ENCODE data around the gene SH3GL3.

SH3GL3 gene

DNA sequence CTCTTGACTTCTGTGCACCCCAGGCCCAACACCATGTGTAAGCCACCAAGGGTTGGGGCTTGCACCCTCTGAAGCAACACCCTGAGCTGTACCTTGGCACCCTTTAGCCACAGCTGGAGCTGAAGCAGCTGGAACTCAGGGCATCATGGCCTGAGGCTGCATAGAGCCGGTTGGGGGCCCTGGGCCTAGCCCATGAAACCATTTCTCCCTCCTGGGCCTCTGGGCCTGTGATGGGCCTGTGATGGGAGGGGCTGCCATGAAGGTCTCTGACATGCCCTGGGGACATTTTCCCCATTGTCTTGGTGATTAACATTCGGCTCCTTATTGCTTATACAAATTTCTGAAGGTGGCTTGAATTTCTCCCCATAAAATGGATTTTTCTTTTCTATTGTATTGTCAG is 184.4 kb downstream of the SH3GL3 start:
- TF ChIP-seq ZFX (IDR thresholded peaks at IDR 0.05; ENCODE audit: borderline replicate concordance), result no peak
- TF ChIP-seq, protein P1, sequence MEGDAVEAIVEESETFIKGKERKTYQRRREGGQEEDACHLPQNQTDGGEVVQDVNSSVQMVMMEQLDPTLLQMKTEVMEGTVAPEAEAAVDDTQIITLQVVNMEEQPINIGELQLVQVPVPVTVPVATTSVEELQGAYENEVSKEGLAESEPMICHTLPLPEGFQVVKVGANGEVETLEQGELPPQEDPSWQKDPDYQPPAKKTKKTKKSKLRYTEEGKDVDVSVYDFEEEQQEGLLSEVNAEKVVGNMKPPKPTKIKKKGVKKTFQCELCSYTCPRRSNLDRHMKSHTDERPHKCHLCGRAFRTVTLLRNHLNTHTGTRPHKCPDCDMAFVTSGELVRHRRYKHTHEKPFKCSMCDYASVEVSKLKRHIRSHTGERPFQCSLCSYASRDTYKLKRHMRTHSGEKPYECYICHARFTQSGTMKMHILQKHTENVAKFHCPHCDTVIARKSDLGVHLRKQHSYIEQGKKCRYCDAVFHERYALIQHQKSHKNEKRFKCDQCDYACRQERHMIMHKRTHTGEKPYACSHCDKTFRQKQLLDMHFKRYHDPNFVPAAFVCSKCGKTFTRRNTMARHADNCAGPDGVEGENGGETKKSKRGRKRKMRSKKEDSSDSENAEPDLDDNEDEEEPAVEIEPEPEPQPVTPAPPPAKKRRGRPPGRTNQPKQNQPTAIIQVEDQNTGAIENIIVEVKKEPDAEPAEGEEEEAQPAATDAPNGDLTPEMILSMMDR (IDR thresholded peaks at IDR 0.05), result no peak
- no peak overlapping the region for H3K27ac ChIP-seq

DNA sequence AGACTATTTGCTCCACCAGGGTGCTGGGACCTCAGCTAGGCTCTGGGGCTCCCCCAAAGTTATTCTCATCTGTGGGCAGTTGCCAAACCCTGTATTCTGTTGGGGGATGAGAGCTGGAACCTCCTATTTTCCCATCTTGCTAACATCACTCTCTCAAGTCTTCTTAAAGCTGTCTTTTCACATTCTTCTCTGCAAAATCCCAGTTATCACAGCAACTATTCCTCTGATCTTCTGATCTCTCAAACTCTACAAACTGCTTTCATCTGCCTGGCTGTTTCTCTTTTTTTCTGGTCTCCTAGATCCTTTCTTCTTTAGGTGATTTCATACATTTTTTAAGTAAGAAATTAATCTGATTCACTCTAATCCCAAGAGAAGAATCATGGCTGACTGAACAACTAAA is 196.1 kb downstream of the SH3GL3 start:
- TF ChIP-seq ZFX (IDR thresholded peaks at IDR 0.05; ENCODE audit: borderline replicate concordance), result no peak
- TF ChIP-seq, protein P1 (IDR thresholded peaks at IDR 0.05), result no peak
- no peak overlapping the region for H3K27ac ChIP-seq

DNA sequence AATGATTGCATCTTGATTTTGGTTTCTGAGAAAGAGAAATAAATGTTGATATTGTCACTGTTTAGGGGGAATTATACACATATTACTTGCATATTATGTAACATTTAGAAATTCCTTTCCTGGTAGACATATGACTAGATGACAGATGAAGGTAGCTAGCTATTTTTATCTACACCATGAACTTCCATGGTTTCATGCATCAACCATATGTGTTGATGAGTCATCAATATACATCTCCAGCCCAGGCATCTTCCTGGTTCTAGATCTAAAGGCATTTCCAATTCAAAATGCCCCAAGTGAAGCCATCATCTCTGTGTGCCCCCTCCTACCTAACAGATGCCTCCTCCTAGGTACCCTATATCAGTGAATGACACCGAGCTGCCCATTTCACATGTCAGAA is 197.3 kb downstream of the SH3GL3 start:
- TF ChIP-seq, protein P1 (IDR thresholded peaks at IDR 0.05), result no peak
- no peak for TF ChIP-seq ZFX (IDR thresholded peaks at IDR 0.05; ENCODE audit: borderline replicate concordance)

DNA sequence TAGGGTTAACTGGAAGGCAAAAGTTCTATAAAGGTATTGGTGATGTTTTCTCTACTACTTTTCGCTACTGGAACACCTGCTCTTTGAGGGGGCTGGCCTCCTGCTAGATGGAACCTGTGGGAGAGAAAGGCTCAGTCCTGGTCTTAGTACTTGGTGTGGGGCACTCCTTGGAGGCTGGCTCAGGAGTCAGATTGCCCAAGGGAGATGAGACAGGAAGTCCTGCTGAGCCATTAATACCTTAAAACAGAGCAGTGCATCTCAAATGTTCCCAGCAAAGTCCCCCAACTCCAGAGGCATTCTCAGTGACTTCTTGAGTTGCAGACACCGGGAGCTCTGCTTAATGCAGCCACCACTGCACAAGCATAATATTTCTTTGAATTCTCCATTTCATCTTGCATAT is 203.7 kb downstream of the SH3GL3 start:
- no peak overlapping the region for H3K27ac ChIP-seq
- TF ChIP-seq, protein P1 (IDR thresholded peaks at IDR 0.05), result no peak
- no peak for TF ChIP-seq ZFX (IDR thresholded peaks at IDR 0.05; ENCODE audit: borderline replicate concordance)

More for the DNA sequence above, 197.3 kb downstream of the SH3GL3 start:
- H3K27ac ChIP-seq, result no peak overlapping the region

DNA sequence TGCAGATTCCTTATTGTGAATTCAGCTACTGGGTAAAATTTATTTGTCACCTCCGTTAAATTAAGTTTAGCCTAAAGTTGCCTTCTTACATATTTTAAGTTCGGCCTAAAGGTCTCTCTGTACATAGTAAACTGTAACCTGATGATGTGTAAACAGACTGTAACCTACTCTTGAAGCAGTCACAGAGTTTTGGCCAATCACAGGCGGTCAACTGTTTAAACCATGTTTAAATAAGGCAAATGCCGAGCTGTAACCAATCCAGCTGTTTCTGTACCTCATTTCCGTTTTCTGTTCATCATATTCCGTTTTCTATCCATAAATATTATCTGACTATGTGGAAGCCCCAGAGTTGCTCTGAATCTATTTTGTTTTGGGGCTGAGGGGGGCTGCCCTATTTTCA is 204.4 kb downstream of the SH3GL3 start:
- TF ChIP-seq ZFX (IDR thresholded peaks at IDR 0.05; ENCODE audit: borderline replicate concordance), result no peak
- TF ChIP-seq, protein P1 (IDR thresholded peaks at IDR 0.05), result no peak
- no peak overlapping the region for H3K27ac ChIP-seq

DNA sequence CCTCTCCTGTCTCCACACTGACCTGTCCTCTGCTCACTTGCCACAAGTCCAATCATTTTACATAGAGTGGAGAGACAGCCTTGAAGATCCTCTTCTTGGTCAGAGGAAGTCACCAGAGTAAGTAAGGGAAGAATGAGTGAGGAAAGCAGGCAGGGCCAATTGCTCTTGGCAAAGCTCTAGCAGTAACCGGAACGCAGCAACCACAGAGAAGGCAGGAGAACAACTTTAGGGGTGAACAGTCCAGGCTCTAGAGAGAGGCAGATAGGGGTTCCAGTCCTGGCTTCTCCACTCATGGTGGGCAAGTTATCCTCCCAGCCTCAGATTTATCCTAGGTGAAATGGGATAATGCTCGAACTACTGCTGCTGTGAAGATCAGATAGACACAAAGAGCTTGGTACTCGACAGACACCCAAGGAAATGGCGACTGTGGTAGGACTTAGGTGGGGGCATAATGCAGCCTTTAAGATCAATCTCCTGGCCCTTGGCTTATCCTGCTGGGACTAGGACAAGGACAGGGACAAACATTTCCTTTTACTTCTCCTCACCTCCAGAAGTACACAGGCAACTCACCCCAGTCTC is 205.6 kb downstream of the SH3GL3 start:
- no peak for TF ChIP-seq ZFX (IDR thresholded peaks at IDR 0.05; ENCODE audit: borderline replicate concordance)
- TF ChIP-seq, protein P1 (IDR thresholded peaks at IDR 0.05), result no peak
- H3K27ac ChIP-seq, result no peak overlapping the region

DNA sequence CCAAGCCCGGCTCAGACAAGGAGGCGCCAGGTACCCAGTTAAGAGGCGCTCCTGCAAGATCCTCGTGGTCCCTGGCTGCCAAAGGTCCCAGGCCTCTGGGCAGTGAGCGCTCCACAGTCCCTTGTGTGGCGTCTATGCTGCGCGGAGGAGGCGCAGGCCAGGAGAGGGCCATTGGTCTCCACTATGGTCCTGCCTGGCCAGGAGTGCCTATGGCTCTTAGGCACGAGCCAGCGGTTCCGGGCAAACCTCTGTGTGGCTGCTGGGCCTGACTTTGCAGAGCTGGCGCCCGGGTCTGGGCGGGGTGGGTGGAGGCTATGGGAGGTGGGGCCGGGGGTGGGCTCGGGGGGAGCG is 206.1 kb downstream of the SH3GL3 start:
- H3K27ac ChIP-seq, result no peak overlapping the region

More for the DNA sequence above, 206.1 kb downstream of the SH3GL3 start:
- TF ChIP-seq, protein P1 (IDR thresholded peaks at IDR 0.05), result no peak
- no peak for TF ChIP-seq ZFX (IDR thresholded peaks at IDR 0.05; ENCODE audit: borderline replicate concordance)

Data from 22Rv1 (cell line).